Right atrium auricular region (tissue), 2 donors: ENCODE results near the gene DENND6A. TPM values are rescaled to one million over a fixed set of nuclear protein-coding genes. Genes with fewer than 3 reads are reported as not detected.
"Not testable (repeated sequence)": the region's sequence is repeated elsewhere in the genome, so short reads cannot be mapped to it uniquely, and the experiment has no call there.

Source experiments
- DNase-seq: peaks from one replicate; pipeline ENCODE4 v3.0.0-alpha.2; 2019; ENCODE audit warnings: low spot score
- H3K27ac ChIP-seq, 2 donors: fragments of 200-600 bp; sonication (generic); 1 replicate in 1 of 2; 2 replicates in 1 of 2; pipeline ENCODE4 v1.5.1; 2016 to 2019
- H3K27me3 ChIP-seq, 2 donors: fragments of 200-600 bp; sonication (generic); one replicate each; pipeline versions ENCODE4 v1.5.1 to v1.6.0; 2017 to 2019
- H3K36me3 ChIP-seq: fragments of 200-600 bp; sonication (generic); one replicate; pipeline ENCODE4 v1.5.1; 2016
- H3K4me1 ChIP-seq, 2 donors: fragments of 200-600 bp; sonication (generic); one replicate each; pipeline versions ENCODE4 v1.5.1 to v1.6.0; 2017 to 2019
- H3K4me3 ChIP-seq, 2 donors: fragments of 200-600 bp; sonication (generic); 1 replicate in 1 of 2; 2 replicates in 1 of 2; pipeline ENCODE4 v1.5.1; 2017 to 2019; ENCODE audit warnings: mild to moderate bottlenecking in 1 of 2, moderate library complexity in 1 of 2
- H3K9me3 ChIP-seq, 2 donors: fragments of 200-600 bp; sonication (generic); one replicate each; pipeline ENCODE4 v1.5.1; 2019
- CTCF ChIP-seq, 2 donors: fragments of 200-600 bp; sonication (generic); IDR thresholded peaks; one replicate each; pipeline ENCODE4 v1.5.1; 2019; ENCODE audit warnings: antibody characterized with exemption in 2 of 2
- total RNA-seq, 2 donors: library from RNA; depleted of rRNA; stranded (reverse); fragments of >200 nt; gene quantifications; one replicate each; pipeline ENCODE4 v1.1.0, GENCODE V29; 2016

Gene DENND6A
- total RNA-seq, 2 donors from 2014 or later: 12.7 to 13.3 TPM

GRCh38 chr3:57701781-57702180, 8.9 kb upstream of the DENND6A start:
- Histone ChIP-seq H3K27ac (no peak overlapping the region), H3K4me3 (no peak overlapping the region), H3K9me3 (no peaks in the 10 kb centered on the region), H3K27me3 (no peaks in the 10 kb centered on the region), H3K4me1 (no peaks in the 10 kb centered on the region), H3K36me3 (no peaks in the 10 kb centered on the region)
- no peak for TF ChIP-seq CTCF (IDR thresholded peaks at IDR 0.05)
- DNase-seq: no peak

GRCh38 chr3:57700737-57701136, 7.9 kb upstream of the DENND6A start:
- H3K36me3 ChIP-seq: no peaks in the 10 kb centered on the region
- no peak overlapping the region for H3K4me3 ChIP-seq
- no peaks in the 10 kb centered on the region for H3K27me3 ChIP-seq
- no peak for TF ChIP-seq CTCF (IDR thresholded peaks at IDR 0.05)
- no peaks in the 10 kb centered on the region for H3K4me1 ChIP-seq
- DNase-seq: no peak
- H3K27ac ChIP-seq: no peak overlapping the region
- H3K9me3 ChIP-seq: no peaks in the 10 kb centered on the region

- no peak for DNase-seq
- Histone ChIP-seq H3K4me3 (no peak overlapping the region), H3K4me1 (no peaks in the 10 kb centered on the region), H3K36me3 (no peaks in the 10 kb centered on the region), H3K9me3 (no peaks in the 10 kb centered on the region), H3K27me3 (no peaks in the 10 kb centered on the region), H3K27ac (no peak overlapping the region)
- no peak for TF ChIP-seq CTCF (IDR thresholded peaks at IDR 0.05)
Measured at GRCh38 chr3:57699591-57699990, 6.7 kb upstream of the DENND6A start.

GRCh38 chr3:57696801-57697321, 4.0 kb upstream of the DENND6A start:
- H3K27ac ChIP-seq: no peak overlapping the region

GRCh38 chr3:57694146-57694545, 1.3 kb upstream of the DENND6A start:
- no peak overlapping the region for H3K4me3 ChIP-seq

More at GRCh38 chr3:57696801-57697321, 4.0 kb upstream of the DENND6A start:
- no peak for DNase-seq
- Histone ChIP-seq H3K27me3 (no peaks in the 10 kb centered on the region), H3K9me3 (no peaks in the 10 kb centered on the region), H3K4me3 (no peak overlapping the region), H3K4me1 (peaks cover 0 to 7% of the 10 kb centered on the region in 2 donors), H3K36me3 (no peaks in the 10 kb centered on the region)
- no peak for TF ChIP-seq CTCF (IDR thresholded peaks at IDR 0.05)

GRCh38 chr3:57692133-57692395, 813 bp downstream of the DENND6A start:
- H3K4me3 ChIP-seq: peak overlapping the region; percentile 76 to 93
- not testable (repeated sequence) for H3K27me3 ChIP-seq, H3K36me3 ChIP-seq, DNase-seq, H3K9me3 ChIP-seq
- H3K4me1 ChIP-seq: peaks cover 0 to 45% of the 10 kb centered on the region in 2 donors
- peak overlapping the region; percentile 99 for H3K27ac ChIP-seq

More at GRCh38 chr3:57694146-57694545, 1.3 kb upstream of the DENND6A start:
- Histone ChIP-seq H3K27ac (no peak overlapping the region), H3K27me3 (no peaks in the 10 kb centered on the region), H3K9me3 (no peaks in the 10 kb centered on the region), H3K36me3 (no peaks in the 10 kb centered on the region), H3K4me1 (peaks cover 0 to 33% of the 10 kb centered on the region in 2 donors)
- no peak for DNase-seq
- TF ChIP-seq CTCF (IDR thresholded peaks at IDR 0.05): no peak
